ENCODE measurements around the gene PPP1R12A.

- TF ChIP-seq CTCF (IDR thresholded peaks at IDR 0.05) (no peak), POLR2A (IDR thresholded peaks at IDR 0.05) (no peak)
These were observed 87.5 kb downstream of the PPP1R12A start for GRCh38 chr12:79847417-79847816.
